Progenitor cell of endocrine pancreas (in vitro differentiated cells): ENCODE results near the gene PRKCG. TPM values are rescaled to one million over a fixed set of nuclear protein-coding genes. Genes with fewer than 3 reads are reported as not detected.

ENCODE experiments used
- DNase-seq: peaks from one replicate; pipeline ENCODE4 v3.0.0; 2021; ENCODE audit warnings: low spot score; ENCODE audit not compliant: unreplicated experiment
- H3K27ac Mint-ChIP-seq: 2 replicates; pipeline ENCODE4 v1.8.0; 2021; ENCODE audit warnings: mild to moderate bottlenecking, moderate library complexity, mixed read lengths
- H3K27me3 Mint-ChIP-seq: 2 replicates; pipeline ENCODE4 v1.8.0; 2021; ENCODE audit warnings: mixed read lengths
- H3K36me3 Mint-ChIP-seq: 2 replicates; pipeline ENCODE4 v1.8.0; 2022; ENCODE audit warnings: mixed read lengths; ENCODE audit not compliant: insufficient read depth
- H3K4me1 Mint-ChIP-seq: 2 replicates; pipeline ENCODE4 v1.8.0; 2021; ENCODE audit warnings: low read depth, mixed read lengths
- H3K4me3 Mint-ChIP-seq: 2 replicates; pipeline ENCODE4 v1.8.0; 2021; ENCODE audit warnings: low read depth, mild to moderate bottlenecking, moderate library complexity, mixed read lengths
- H3K9me3 Mint-ChIP-seq: 2 replicates; pipeline ENCODE4 v1.8.0; 2021; ENCODE audit warnings: low read depth, mixed read lengths
- total RNA-seq: library from RNA; stranded (reverse); gene quantifications from 2 replicates; pipeline ENCODE4 v1.2.1, GENCODE V29; 2021
- TF ChIP-seq, protein P1 (sequence below): fragments of 200-600 bp; sonication (generic); IDR thresholded peaks from one replicate; pipeline ENCODE4 v1.5.0; 2021; ENCODE audit warnings: antibody characterized with exemption, mild to moderate bottlenecking; ENCODE audit not compliant: unreplicated experiment

PRKCG gene
- total RNA-seq, 1 donor from 2014 or later: 8.4 TPM

DNA sequence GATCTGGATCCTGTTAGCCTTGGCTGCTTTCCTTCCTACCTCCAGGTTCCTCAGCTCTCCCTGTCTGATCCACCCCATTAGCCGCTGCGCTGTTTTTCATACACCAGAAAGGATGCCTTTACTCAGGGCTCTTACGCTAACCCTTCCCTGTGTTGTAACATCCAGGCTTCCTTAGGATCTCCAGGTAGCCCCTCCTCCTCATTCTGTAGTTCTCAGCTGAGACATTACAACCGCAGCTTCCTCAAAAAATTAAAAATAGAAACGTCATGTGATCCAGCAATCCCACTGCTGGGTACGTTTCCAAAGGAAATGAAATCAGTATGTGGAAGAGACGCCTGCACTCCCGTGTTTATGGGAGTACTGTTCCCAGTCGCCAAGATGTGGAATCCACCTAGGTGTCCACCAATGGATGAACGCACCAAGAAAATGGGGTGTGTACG is 32.7 kb upstream of the PRKCG start:
- Mint-ChIP-seq H3K4me1 (no peaks in the 10 kb centered on the region), H3K4me3 (no peak overlapping the region), H3K27me3 (peaks cover 30% of the 10 kb centered on the region), H3K9me3 (no peaks in the 10 kb centered on the region), H3K27ac (no peak overlapping the region), H3K36me3 (no peaks in the 10 kb centered on the region)
- TF ChIP-seq, protein P1, sequence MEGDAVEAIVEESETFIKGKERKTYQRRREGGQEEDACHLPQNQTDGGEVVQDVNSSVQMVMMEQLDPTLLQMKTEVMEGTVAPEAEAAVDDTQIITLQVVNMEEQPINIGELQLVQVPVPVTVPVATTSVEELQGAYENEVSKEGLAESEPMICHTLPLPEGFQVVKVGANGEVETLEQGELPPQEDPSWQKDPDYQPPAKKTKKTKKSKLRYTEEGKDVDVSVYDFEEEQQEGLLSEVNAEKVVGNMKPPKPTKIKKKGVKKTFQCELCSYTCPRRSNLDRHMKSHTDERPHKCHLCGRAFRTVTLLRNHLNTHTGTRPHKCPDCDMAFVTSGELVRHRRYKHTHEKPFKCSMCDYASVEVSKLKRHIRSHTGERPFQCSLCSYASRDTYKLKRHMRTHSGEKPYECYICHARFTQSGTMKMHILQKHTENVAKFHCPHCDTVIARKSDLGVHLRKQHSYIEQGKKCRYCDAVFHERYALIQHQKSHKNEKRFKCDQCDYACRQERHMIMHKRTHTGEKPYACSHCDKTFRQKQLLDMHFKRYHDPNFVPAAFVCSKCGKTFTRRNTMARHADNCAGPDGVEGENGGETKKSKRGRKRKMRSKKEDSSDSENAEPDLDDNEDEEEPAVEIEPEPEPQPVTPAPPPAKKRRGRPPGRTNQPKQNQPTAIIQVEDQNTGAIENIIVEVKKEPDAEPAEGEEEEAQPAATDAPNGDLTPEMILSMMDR: no peak
- DNase-seq: no peak

DNA sequence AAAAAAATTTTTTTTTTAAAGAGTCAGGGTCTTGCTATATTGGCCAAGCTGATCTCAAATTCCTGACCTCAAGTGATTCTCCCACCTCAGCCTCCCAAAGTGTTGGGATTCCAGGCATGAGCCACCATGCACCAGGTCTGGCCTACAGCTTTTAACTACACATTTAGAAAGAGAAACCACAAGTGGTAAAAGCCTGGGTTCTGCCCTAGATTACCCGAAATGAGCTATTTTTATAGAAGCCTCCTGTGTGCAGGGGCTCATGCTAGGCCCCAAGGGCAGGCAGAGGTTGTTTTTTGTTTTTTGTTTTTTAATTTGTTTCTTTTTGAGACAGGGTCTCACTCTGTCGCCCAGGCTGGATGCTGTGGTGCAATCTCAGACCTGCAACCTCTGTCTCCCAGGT is 28.3 kb upstream of the PRKCG start:
- H3K27me3 Mint-ChIP-seq: peaks cover 21% of the 10 kb centered on the region
- H3K4me1 Mint-ChIP-seq: no peaks in the 10 kb centered on the region
- TF ChIP-seq, protein P1: no peak
- H3K36me3 Mint-ChIP-seq: no peaks in the 10 kb centered on the region
- no peak for DNase-seq
- H3K27ac Mint-ChIP-seq: no peak overlapping the region
- H3K4me3 Mint-ChIP-seq: no peak overlapping the region
- no peaks in the 10 kb centered on the region for H3K9me3 Mint-ChIP-seq

DNA sequence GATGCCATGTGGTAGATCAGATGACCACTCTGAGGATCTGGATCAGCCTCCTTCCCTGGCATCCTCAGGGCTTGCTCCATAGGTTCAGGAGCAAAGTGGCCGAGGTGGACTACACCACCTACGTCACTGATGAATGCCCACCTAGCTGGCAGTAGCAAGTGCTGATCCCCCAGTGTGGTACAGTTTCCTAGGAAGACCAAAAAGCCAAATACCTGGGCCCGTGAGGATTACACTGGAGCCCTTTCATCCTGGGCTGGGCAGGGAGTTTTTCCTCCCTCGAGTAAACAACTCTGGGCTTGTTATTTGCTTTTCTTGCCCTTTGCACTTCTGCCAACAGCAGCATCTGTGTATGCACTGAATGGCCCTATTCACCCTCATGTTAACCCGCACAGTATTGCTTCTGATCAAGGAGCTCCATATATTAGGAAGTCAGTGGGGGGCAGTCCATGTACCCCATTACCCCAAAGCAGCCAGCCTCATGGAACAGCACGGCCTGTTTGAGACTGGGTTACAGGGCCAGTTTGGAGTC is 17.6 kb upstream of the PRKCG start:
- H3K27me3 Mint-ChIP-seq: no peaks in the 10 kb centered on the region
- peak overlapping the region; percentile 90 for H3K27ac Mint-ChIP-seq
- H3K9me3 Mint-ChIP-seq: no peaks in the 10 kb centered on the region
- peak overlapping the region; percentile 31 for H3K4me3 Mint-ChIP-seq
- DNase-seq: no peak
- TF ChIP-seq, protein P1: no peak
- H3K4me1 Mint-ChIP-seq: peaks cover 42% of the 10 kb centered on the region
- H3K36me3 Mint-ChIP-seq: no peaks in the 10 kb centered on the region

DNA sequence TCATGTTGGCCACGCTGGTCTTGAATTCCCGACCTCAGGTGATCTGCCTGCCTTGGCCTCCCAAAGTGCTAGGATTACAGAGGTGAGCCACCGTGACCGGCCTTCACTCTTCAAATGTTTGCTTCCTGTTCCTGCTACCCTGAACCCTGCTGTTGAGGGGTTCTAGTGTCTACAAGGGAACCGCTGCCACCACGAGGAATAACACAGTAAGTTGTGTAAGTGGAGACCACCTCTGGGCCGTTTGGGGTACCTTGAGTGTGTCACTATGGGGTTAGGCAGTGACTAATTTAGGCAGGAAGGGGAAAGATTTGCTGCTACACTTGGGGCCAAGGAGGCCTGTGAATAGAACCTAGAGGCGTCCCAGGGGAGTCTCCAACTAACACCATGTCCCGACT is 16.5 kb upstream of the PRKCG start:
- H3K9me3 Mint-ChIP-seq: no peaks in the 10 kb centered on the region
- TF ChIP-seq, protein P1: no peak
- H3K36me3 Mint-ChIP-seq: no peaks in the 10 kb centered on the region
- peak overlapping the region; percentile 60 for H3K4me3 Mint-ChIP-seq
- DNase-seq: no peak
- H3K27me3 Mint-ChIP-seq: no peaks in the 10 kb centered on the region
- peak overlapping the region; percentile 16 for H3K27ac Mint-ChIP-seq
- H3K4me1 Mint-ChIP-seq: peaks cover 44% of the 10 kb centered on the region

DNA sequence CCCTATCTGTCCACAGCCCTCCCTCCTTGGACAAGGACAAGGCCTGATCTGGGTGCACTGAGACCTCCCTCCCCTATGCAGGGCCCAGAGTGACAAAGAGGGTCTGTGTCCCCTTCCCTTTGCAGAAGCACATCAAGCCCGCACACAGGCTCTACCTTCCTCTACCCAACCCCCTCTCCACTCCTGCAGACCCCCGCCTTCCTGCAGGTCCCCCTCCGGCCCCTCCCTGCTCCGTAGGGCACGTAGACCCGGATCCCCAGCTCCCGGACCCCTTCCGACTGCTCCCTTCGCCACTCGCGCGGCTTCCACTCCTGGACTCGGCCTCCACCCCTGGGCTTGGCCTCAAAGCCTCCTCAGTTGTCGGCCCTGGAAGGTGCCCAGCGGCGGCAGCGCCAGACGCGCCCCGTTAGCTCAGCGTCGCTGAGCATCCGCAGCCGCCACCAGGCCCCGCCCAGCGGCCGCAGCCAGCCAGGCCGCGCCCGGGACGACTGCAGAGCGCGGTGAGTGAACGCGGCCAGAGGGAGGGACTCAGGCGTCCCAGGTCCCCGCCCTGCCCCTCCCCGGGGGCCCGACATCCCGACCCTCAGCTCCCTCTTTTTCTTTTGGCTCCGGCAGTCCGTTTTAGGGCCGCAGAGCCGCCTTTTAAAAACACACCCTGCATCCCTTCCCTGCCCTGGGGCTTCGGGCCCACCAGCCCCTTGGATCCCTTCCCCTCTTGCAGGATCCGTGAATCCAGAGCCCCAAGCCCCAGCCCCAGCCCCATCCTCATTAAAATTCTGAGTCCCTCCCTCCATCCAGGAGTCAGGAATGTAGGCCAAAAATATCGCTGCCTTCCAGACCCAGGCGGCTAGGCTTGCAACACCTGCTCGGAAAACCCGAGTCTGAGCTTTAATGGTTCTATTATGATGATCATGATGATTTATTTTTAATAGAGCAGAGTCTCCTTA is 15.8 kb upstream of the PRKCG start:
- Mint-ChIP-seq H3K36me3 (peaks cover 1% of the 10 kb centered on the region), H3K27ac (peak overlapping the region; percentile 97)

More for the DNA sequence above, 15.8 kb upstream of the PRKCG start:
- TF ChIP-seq, protein P1: no peak
- DNase-seq: no peak
- H3K9me3 Mint-ChIP-seq: no peaks in the 10 kb centered on the region
- peaks cover 50% of the 10 kb centered on the region for H3K4me1 Mint-ChIP-seq
- peak overlapping the region; percentile 72 for H3K4me3 Mint-ChIP-seq
- no peaks in the 10 kb centered on the region for H3K27me3 Mint-ChIP-seq
